H1 (cell line): ENCODE measurements around the gene EGFR. TPM values are rescaled to one million over a fixed set of nuclear protein-coding genes. Genes with fewer than 3 reads are reported as not detected.

Source experiments
- CTCF ChIA-PET: fragments of 300-600 bp; sonication (Branson Sonifier 250); formaldehyde crosslinking; loops from one replicate; lab custom pipeline; 2021; ENCODE audit not compliant: partially characterized antibody; lab: Charles Lee
- POLR2A ChIA-PET: fragments of 300-600 bp; sonication (Branson Sonifier 250); formaldehyde crosslinking; loops from one replicate; lab custom pipeline; 2021; ENCODE audit warnings: inconsistent platforms; ENCODE audit not compliant: partially characterized antibody; lab: Charles Lee
- DNase-seq, 2 experiments: peaks; one replicate each; pipeline versions ENCODE4 v3.0.0 to v3.0.0-alpha.2; 2010 to 2022; ENCODE audit warnings: low spot score in 2 of 2, low read depth in 1 of 2, mixed read lengths in 1 of 2
- FAIRE-seq: peaks from 2 replicates; lab custom pipeline; 2011; peaks lifted over from hg19 to GRCh38; lab: Jason Lieb, UNC
- H2AFZ ChIP-seq: 2 replicates; pipeline ENCODE4 v1.8.1; 2012; ENCODE audit warnings: low read length, inconsistent platforms
- H2AK5ac ChIP-seq: 2 replicates; pipeline ENCODE4 v1.6.1; 2013; ENCODE audit warnings: low read depth, low read length
- H2BK120ac ChIP-seq: replicated peaks from 2 replicates; pipeline ENCODE3; 2013; ENCODE audit warnings: low read depth, low read length, inconsistent platforms
- H2BK12ac ChIP-seq: 2 replicates; pipeline ENCODE4 v1.6.1; 2013; ENCODE audit warnings: low read depth, low read length
- H2BK15ac ChIP-seq: 2 replicates; pipeline ENCODE4 v1.6.1; 2013; ENCODE audit warnings: low read length
- H2BK20ac ChIP-seq: 2 replicates; pipeline ENCODE4 v1.6.1; 2013; ENCODE audit warnings: low read length
- H2BK5ac ChIP-seq: 2 replicates; pipeline ENCODE4 v1.6.1; 2013; ENCODE audit warnings: low read depth, low read length
- H3K14ac ChIP-seq: 2 replicates; pipeline ENCODE4 v1.6.1; 2013; ENCODE audit warnings: inconsistent platforms; ENCODE audit not compliant: insufficient read length
- H3K18ac ChIP-seq: 2 replicates; pipeline ENCODE4 v1.6.1; 2013; ENCODE audit warnings: low read length; ENCODE audit errors: extremely low read depth
- H3K23ac ChIP-seq: 2 replicates; pipeline ENCODE4 v1.6.1; 2013; ENCODE audit warnings: inconsistent platforms; ENCODE audit not compliant: insufficient read length
- H3K23me2 ChIP-seq: 2 replicates; pipeline ENCODE4 v1.6.1; 2013; ENCODE audit warnings: low read depth, low read length
- H3K27ac ChIP-seq: 2 replicates; pipeline ENCODE4 v1.6.1; 2011; ENCODE audit warnings: low read depth, low read length, inconsistent platforms
- H3K27me3 ChIP-seq, 4 experiments: replicated peaks in 1 of 4; 1 replicate in 1 of 4; 2 replicates in 3 of 4; pipeline versions ENCODE4 v1.6.1 to v1.8.1; 2011 to 2013; ENCODE audit warnings: low read length in 3 of 4, mild to moderate bottlenecking in 3 of 4, inconsistent platforms in 2 of 4, mixed read lengths in 2 of 4, moderate library complexity in 1 of 4; ENCODE audit not compliant: control insufficient read depth in 3 of 4, insufficient read depth in 3 of 4; ENCODE audit errors: extremely low read depth in 1 of 4
- H3K36me3 ChIP-seq, 4 experiments: 2 replicates each; pipeline versions ENCODE4 v1.6.1 to v1.8.1; 2011 to 2013; ENCODE audit warnings: mild to moderate bottlenecking in 4 of 4, low read length in 3 of 4, moderate library complexity in 2 of 4, control low read depth in 1 of 4, inconsistent platforms in 1 of 4; ENCODE audit not compliant: insufficient read depth in 4 of 4, control insufficient read depth in 2 of 4
- H3K4ac ChIP-seq: replicated peaks from 2 replicates; pipeline ENCODE3; 2013; ENCODE audit warnings: low read length, low read depth, mixed read lengths, inconsistent platforms; ENCODE audit not compliant: insufficient read length
- H3K4me1 ChIP-seq, 4 experiments: replicated peaks in 1 of 4; 1 replicate in 1 of 4; 2 replicates in 3 of 4; pipeline versions ENCODE4 v1.6.1 to v1.8.1; 2011 to 2013; ENCODE audit warnings: low read length in 3 of 4, inconsistent platforms in 2 of 4, mixed read lengths in 1 of 4; ENCODE audit not compliant: insufficient read depth in 4 of 4, control insufficient read depth in 3 of 4
- H3K4me2 ChIP-seq, 2 experiments: 2 replicates each; pipeline versions ENCODE4 v1.6.1 to v1.8.1; 2011 to 2013; ENCODE audit warnings: low read depth in 2 of 2, low read length in 2 of 2, control low read depth in 1 of 2, inconsistent platforms in 1 of 2, mild to moderate bottlenecking in 1 of 2; ENCODE audit not compliant: insufficient read depth in 1 of 2
- H3K4me3 ChIP-seq, 4 experiments: fragments of 200-600, 300-600 bp in 1 of 4; sonication (generic), shearing (Covaris generic), sonication (Bioruptor Twin) in 1 of 4; 2 replicates each; pipeline versions ENCODE4 v1.5.1 to v1.8.1; 2011 to 2016; ENCODE audit warnings: low read length in 4 of 4, low read depth in 3 of 4, control low read depth in 2 of 4, inconsistent platforms in 2 of 4, mild to moderate bottlenecking in 2 of 4, mixed read lengths in 1 of 4, moderate library complexity in 1 of 4; ENCODE audit not compliant: insufficient read depth in 2 of 4; ENCODE audit errors: extremely low read depth in 1 of 4
- H3K56ac ChIP-seq: replicated peaks from 2 replicates; pipeline ENCODE3; 2013; ENCODE audit warnings: low read depth, mild to moderate bottlenecking, mixed read lengths, low read length, inconsistent platforms; ENCODE audit not compliant: insufficient read length
- H3K79me1 ChIP-seq: 2 replicates; pipeline ENCODE4 v1.6.1; 2013; ENCODE audit warnings: low read depth, low read length, control low read depth
- H3K79me2 ChIP-seq, 2 experiments: 2 replicates each; pipeline versions ENCODE4 v1.6.1 to v1.8.1; 2012 to 2013; ENCODE audit warnings: low read length in 2 of 2, mild to moderate bottlenecking in 2 of 2, inconsistent platforms in 1 of 2; ENCODE audit not compliant: insufficient read depth in 2 of 2, control insufficient read depth in 1 of 2
- H3K9ac ChIP-seq, 4 experiments: replicated peaks in 1 of 4; 1 replicate in 1 of 4; 2 replicates in 3 of 4; pipeline versions ENCODE4 v1.6.1 to v1.8.1; 2011 to 2013; ENCODE audit warnings: low read depth in 3 of 4, low read length in 3 of 4, control low read depth in 2 of 4, mild to moderate bottlenecking in 2 of 4, moderate library complexity in 2 of 4, inconsistent platforms in 1 of 4; ENCODE audit errors: extremely low read depth in 1 of 4
- H3K9me3 ChIP-seq, 2 experiments: 2 replicates each; pipeline versions ENCODE4 v1.6.1 to v1.8.1; 2012 to 2013; ENCODE audit warnings: mild to moderate bottlenecking in 2 of 2, moderate library complexity in 2 of 2, control low read depth in 1 of 2, inconsistent platforms in 1 of 2, low read depth in 1 of 2, low read length in 1 of 2, mixed read lengths in 1 of 2; ENCODE audit not compliant: insufficient read depth in 2 of 2
- H4K20me1 ChIP-seq, 2 experiments: replicated peaks in 1 of 2; 2 replicates each; pipeline versions ENCODE3 to v1.8.1; 2011 to 2013; ENCODE audit warnings: inconsistent platforms in 2 of 2, low read length in 2 of 2, mild to moderate bottlenecking in 1 of 2; ENCODE audit not compliant: insufficient read depth in 2 of 2, control insufficient read depth in 1 of 2
- H4K5ac ChIP-seq: 2 replicates; pipeline ENCODE4 v1.6.1; 2013; ENCODE audit warnings: low read length, low read depth, mixed read lengths, inconsistent platforms; ENCODE audit not compliant: insufficient read length
- H4K8ac ChIP-seq: 2 replicates; pipeline ENCODE4 v1.8.0; 2013; ENCODE audit warnings: mild to moderate bottlenecking, moderate library complexity, low read length, inconsistent platforms; ENCODE audit not compliant: insufficient read depth; ENCODE audit errors: extremely low read depth
- H4K91ac ChIP-seq: replicated peaks from 2 replicates; pipeline ENCODE3; 2013; ENCODE audit warnings: low read length, mixed read lengths, inconsistent platforms; ENCODE audit not compliant: insufficient read length
- ASH2L ChIP-seq: fragments of 200-600, 300-600 bp; sonication (generic); IDR thresholded peaks from one replicate; pipeline ENCODE4 v1.7.1; 2017; ENCODE audit warnings: low read length
- CREB1 ChIP-seq: IDR thresholded peaks from 2 replicates; pipeline ENCODE4 v1.6.1; 2012; ENCODE audit warnings: inconsistent platforms
- KDM1A ChIP-seq: fragments of 200-600, 300-600 bp; sonication (generic); IDR thresholded peaks from 2 replicates; pipeline ENCODE4 v1.7.1; 2016; ENCODE audit warnings: mild to moderate bottlenecking, low read length, borderline replicate concordance
- RAD21 ChIP-seq, 2 experiments: IDR thresholded peaks in 1 of 2; conservative IDR thresholded peaks in 1 of 2; 2 replicates each; pipeline ENCODE4 v1.6.1; 2011; ENCODE audit warnings: low read depth in 2 of 2, low read length in 2 of 2, improper control_type of control experiment in 1 of 2, inconsistent platforms in 1 of 2, mild to moderate bottlenecking in 1 of 2, moderate library complexity in 1 of 2
- SRF ChIP-seq: IDR thresholded peaks from 2 replicates; pipeline ENCODE4 v1.6.1; 2011; ENCODE audit warnings: mild to moderate bottlenecking, low read depth, low read length, moderate library complexity
- SUZ12 ChIP-seq: fragments of 200-600 bp; sonication (generic); IDR thresholded peaks from 2 replicates; pipeline ENCODE4 v1.6.1; 2012; ENCODE audit warnings: mild to moderate bottlenecking, inconsistent platforms, low read length, moderate library complexity, mixed read lengths
- WGBS, 2 experiments: shearing (Covaris generic) in 1 of 2; methylation state at CpG; one replicate each; pipeline versions ENCODE4 v1.1.6 to v1.1.7; 2013 to 2015; ENCODE audit warnings: low lambda C conversion rate in 2 of 2, mixed read lengths in 2 of 2, inconsistent platforms in 1 of 2, low coverage in 1 of 2, missing lambda C conversion rate in 1 of 2; ENCODE audit not compliant: insufficient replicate concordance in 2 of 2, insufficient coverage in 1 of 2, insufficient read length in 1 of 2; ENCODE audit errors: extremely low coverage in 1 of 2, missing lambda C conversion rate in 1 of 2; 5-methylcytosine and 5-hydroxymethylcytosine counted together
- polyA plus RNA-seq, 7 experiments: library from polyadenylated mRNA; depleted of rRNA in 3 of 7; stranded (reverse) in 5 of 7; unstranded in 2 of 7; fragments of >200 nt in 5 of 7; fragments of 200-250 nt in 2 of 7; gene quantifications; 1 replicate in 5 of 7; 2 replicates in 1 of 7; 4 replicates in 1 of 7; pipeline versions ENCODE4 v1.2.1 to v1.2.3, GENCODE V29; 2011 to 2013; ENCODE audit warnings: missing spikeins in 2 of 7, mixed read lengths in 2 of 7
- total RNA-seq: library from RNA; stranded (reverse); fragmentation: NEBNext Ultra II Directional; extraction: Animal tissue kit (Norgen Biotek cat#: 25700); gene quantifications from 2 replicates; pipeline ENCODE4 v1.2.1, GENCODE V29; 2021

EGFR gene
- total and polyA plus RNA-seq, 2 of the 8 experiments (the other 6 are each of a cell fraction or from before 2014, with no cell fraction given): 1.9 to 5.8 TPM

GRCh38 chr7:55129541-55130394 lies 111.0 kb downstream of the EGFR start:
- H2BK15ac ChIP-seq: peak overlapping the region; percentile 21; the same call in 1 of the 2 replicates
- no peaks in the 10 kb centered on the region for H3K23me2 ChIP-seq
- 0 out of 2 replicates have a peak overlapping the region, but pooled peaks have one; percentile 63 for H2BK12ac ChIP-seq
- no peaks in the 10 kb centered on the region for H3K27me3 ChIP-seq
- no peak overlapping the region for H3K27ac ChIP-seq
- H4K5ac ChIP-seq: no peak overlapping the region
- no peaks in the 10 kb centered on the region for H3K9me3 ChIP-seq
- no peaks in the 10 kb centered on the region for H3K36me3 ChIP-seq
- peak overlapping the region; percentile 24; the same call in 1 of the 2 replicates for H3K18ac ChIP-seq
- DNase-seq (no peak), FAIRE-seq (no peak)
- H3K4me2 ChIP-seq: no peak overlapping the region
- POLR2A ChIA-PET: interaction anchor here (0.6 to 0.8 kb wide), 2 partner anchors 14 to 93 kb away, joined by 3 read pairs; no protein-coding TSS in a partner anchor
- no peaks in the 10 kb centered on the region for H3K79me1 ChIP-seq
- H2BK120ac ChIP-seq: no peak overlapping the region
- WGBS, 2 experiments: 82% methylated on average over 8 of the region's 8 CpGs; no CpG with 5 or more reads in 1 of the 2 experiments
- H3K4me3 ChIP-seq: no peak overlapping the region
- no peak overlapping the region for H3K9ac ChIP-seq
- H4K8ac ChIP-seq: no peak overlapping the region
- no peaks in the 10 kb centered on the region for H3K79me2 ChIP-seq
- H2AFZ ChIP-seq: no peak overlapping the region
- H3K23ac ChIP-seq: no peak overlapping the region
- H3K4me1 ChIP-seq: peaks cover 0 to 6% (median under 1%) of the 10 kb centered on the region in 4 experiments; a peak in 4 of 7 replicates
- no peak overlapping the region for H3K4ac ChIP-seq
- no peak for TF ChIP-seq ASH2L
- no peak for TF ChIP-seq SRF
- TF ChIP-seq RAD21 (IDR thresholded peaks at IDR 0.05 in 1 of 2, conservative IDR thresholded peaks at IDR 0.05 in 1 of 2; ENCODE audit: low read depth in 2 of 2, low read length in 2 of 2): peak in 1 of 2 experiments; percentile 15; a peak in 1 of 4 replicates
- no peak for TF ChIP-seq KDM1A
- no peak for TF ChIP-seq CREB1
- no peak for TF ChIP-seq SUZ12
- H4K20me1 ChIP-seq: no peaks in the 10 kb centered on the region
- peak overlapping the region; percentile 68 for H4K91ac ChIP-seq
- CTCF ChIA-PET: interaction anchor here (0.6 to 4.2 kb wide), 11 partner anchors 9 to 126 kb away, joined by 3 to 12 read pairs (median 3); no protein-coding TSS in a partner anchor
- H2AK5ac ChIP-seq: no peak overlapping the region
- H2BK5ac ChIP-seq: no peak overlapping the region
- H3K14ac ChIP-seq: no peak overlapping the region
- H2BK20ac ChIP-seq: no peak overlapping the region
- H3K56ac ChIP-seq: no peak overlapping the region
